Smooth muscle cell (in vitro differentiated cells): ENCODE measurements around the gene VSIR. TPM values are rescaled to one million over a fixed set of nuclear protein-coding genes. Genes with fewer than 3 reads are reported as not detected.

Experiments used
- DNase-seq: peaks from one replicate; lab custom pipeline; 2025; ENCODE audit not compliant: unreplicated experiment; lab: John Stamatoyannopoulos, UW
- H2AFZ ChIP-seq: fragments of 200-600 bp; sonication (generic); 2 replicates; pipeline ENCODE4 v1.6.0; 2016; ENCODE audit warnings: antibody characterized with exemption, low read depth, mild to moderate bottlenecking
- H3F3A ChIP-seq: fragments of 200-600 bp; sonication (generic); 2 replicates; pipeline ENCODE4 v1.6.0; 2017; ENCODE audit warnings: antibody characterized with exemption, low read depth
- H3K27ac ChIP-seq: fragments of 200-600 bp; sonication (generic); 2 replicates; pipeline ENCODE4 v1.5.1; 2016; ENCODE audit warnings: low read depth, mild to moderate bottlenecking
- H3K27me3 ChIP-seq: fragments of 200-600 bp; sonication (generic); 2 replicates; pipeline ENCODE4 v1.6.1; 2016; ENCODE audit warnings: low read depth, mild to moderate bottlenecking
- H3K36me3 ChIP-seq: fragments of 200-600 bp; sonication (generic); 2 replicates; pipeline ENCODE4 v1.5.1; 2016; ENCODE audit warnings: low read depth
- H3K4me1 ChIP-seq: fragments of 200-600 bp; sonication (generic); 2 replicates; pipeline ENCODE4 v1.5.1; 2016; ENCODE audit warnings: low read depth
- H3K4me2 ChIP-seq: fragments of 200-600 bp; sonication (generic); 2 replicates; pipeline ENCODE4 v1.6.0; 2016; ENCODE audit warnings: mild to moderate bottlenecking
- H3K4me3 ChIP-seq: fragments of 200-600 bp; sonication (generic); 2 replicates; pipeline ENCODE4 v1.5.1; 2016; ENCODE audit warnings: mild to moderate bottlenecking
- H3K79me2 ChIP-seq: fragments of 200-600 bp; sonication (generic); 2 replicates; pipeline ENCODE4 v1.6.0; 2016; ENCODE audit warnings: low read depth, mild to moderate bottlenecking
- H3K9ac ChIP-seq: fragments of 200-600 bp; sonication (generic); 2 replicates; pipeline ENCODE4 v1.6.0; 2016; ENCODE audit warnings: low read depth
- H3K9me3 ChIP-seq: fragments of 200-600 bp; sonication (generic); replicated peaks from 2 replicates; pipeline ENCODE4 v1.5.1; 2016; ENCODE audit warnings: low read depth
- H4K20me1 ChIP-seq: fragments of 200-600 bp; sonication (generic); 2 replicates; pipeline ENCODE4 v1.6.0; 2016; ENCODE audit warnings: low read depth
- CTCF ChIP-seq: fragments of 200-600 bp; sonication (generic); IDR thresholded peaks from 2 replicates; pipeline ENCODE4 v1.5.1; 2017; ENCODE audit warnings: borderline replicate concordance, mild to moderate bottlenecking, antibody characterized with exemption; ENCODE audit not compliant: insufficient read depth, poor library complexity, severe bottlenecking
- WGBS: methylation state at CpG from one replicate; pipeline ENCODE4 v1.1.7; 2016; ENCODE audit warnings: low lambda C conversion rate; 5-methylcytosine and 5-hydroxymethylcytosine counted together
- polyA plus RNA-seq: library from polyadenylated mRNA; unstranded; fragments of >200 nt; fragmentation: Nextera tagmentation; extraction: Ambion mirVana; gene quantifications from 2 replicates; pipeline ENCODE4 v1.2.1, GENCODE V29; 2016
- total RNA-seq: library from RNA; depleted of rRNA; stranded (reverse); fragments of >200 nt; gene quantifications from 2 replicates; pipeline ENCODE4 v1.2.3, GENCODE V29; 2014

Gene VSIR
- total and polyA plus RNA-seq, 2 experiments from 2014 or later: 3.6 TPM

GRCh38 chr10:71753091-71753959, 20.0 kb downstream of the VSIR start:
- Histone ChIP-seq H3K4me1 (no peaks in the 10 kb centered on the region), H3K4me2 (no peak overlapping the region), H2AFZ (no peak overlapping the region), H3K4me3 (no peak overlapping the region), H3K9ac (no peak overlapping the region), H3K27ac (no peak overlapping the region), H3K36me3 (no peaks in the 10 kb centered on the region), H3K79me2 (no peaks in the 10 kb centered on the region), H3K9me3 (no peaks in the 10 kb centered on the region), H3F3A (no peaks in the 10 kb centered on the region), H4K20me1 (no peaks in the 10 kb centered on the region), H3K27me3 (peaks cover 6% of the 10 kb centered on the region)
- WGBS: 89% methylated on average over 15 of the region's 15 CpGs
- TF ChIP-seq CTCF: no peak
- no peak for DNase-seq

GRCh38 chr10:71752391-71753090, 20.8 kb downstream of the VSIR start:
- no peak for TF ChIP-seq CTCF
- H3K79me2 ChIP-seq: no peaks in the 10 kb centered on the region
- no peaks in the 10 kb centered on the region for H3K36me3 ChIP-seq
- H3K4me1 ChIP-seq: no peaks in the 10 kb centered on the region
- no peak for DNase-seq
- no peak overlapping the region for H3K9ac ChIP-seq
- no peaks in the 10 kb centered on the region for H3K9me3 ChIP-seq
- H3F3A ChIP-seq: no peaks in the 10 kb centered on the region
- no peak overlapping the region for H3K4me2 ChIP-seq
- H2AFZ ChIP-seq: no peak overlapping the region
- H3K27ac ChIP-seq: no peak overlapping the region
- H3K27me3 ChIP-seq: peaks cover 6% of the 10 kb centered on the region
- H3K4me3 ChIP-seq: no peak overlapping the region
- no peaks in the 10 kb centered on the region for H4K20me1 ChIP-seq
- WGBS: 90% methylated on average over 8 of the region's 8 CpGs

GRCh38 chr10:71751515-71752224, 21.6 kb downstream of the VSIR start:
- WGBS: 92% methylated on average over 14 of the region's 14 CpGs
- H3K9me3 ChIP-seq: no peaks in the 10 kb centered on the region
- H2AFZ ChIP-seq: no peak overlapping the region
- TF ChIP-seq CTCF: no peak
- no peak overlapping the region for H3K27ac ChIP-seq
- H3F3A ChIP-seq: no peaks in the 10 kb centered on the region
- H3K9ac ChIP-seq: no peak overlapping the region
- no peaks in the 10 kb centered on the region for H3K4me1 ChIP-seq
- DNase-seq: no peak
- no peak overlapping the region for H3K4me3 ChIP-seq
- no peak overlapping the region for H3K4me2 ChIP-seq
- no peaks in the 10 kb centered on the region for H3K36me3 ChIP-seq
- no peaks in the 10 kb centered on the region for H4K20me1 ChIP-seq
- no peaks in the 10 kb centered on the region for H3K79me2 ChIP-seq
- peaks cover 6% of the 10 kb centered on the region for H3K27me3 ChIP-seq
